Rectal smooth muscle tissue (tissue), 1 donor: ENCODE data around the gene DNASE1.

ENCODE experiments used
- H3K27ac ChIP-seq: one replicate; pipeline ENCODE4 v1.7.0; 2013; ENCODE audit warnings: low read depth, low read length, inconsistent platforms
- H3K27me3 ChIP-seq: one replicate; pipeline ENCODE4 v1.7.0; 2013; ENCODE audit warnings: low read length; ENCODE audit not compliant: control insufficient read depth, insufficient read depth
- H3K36me3 ChIP-seq: one replicate; pipeline ENCODE4 v1.7.0; 2013; ENCODE audit warnings: low read length; ENCODE audit not compliant: control insufficient read depth, insufficient read depth
- H3K4me1 ChIP-seq: one replicate; pipeline ENCODE4 v1.7.0; 2013; ENCODE audit warnings: low read length; ENCODE audit not compliant: control insufficient read depth, insufficient read depth
- H3K4me3 ChIP-seq: one replicate; pipeline ENCODE4 v1.7.0; 2013; ENCODE audit warnings: low read length
- H3K9ac ChIP-seq: one replicate; pipeline ENCODE4 v1.7.0; 2013; ENCODE audit warnings: low read length

Gene DNASE1

DNA sequence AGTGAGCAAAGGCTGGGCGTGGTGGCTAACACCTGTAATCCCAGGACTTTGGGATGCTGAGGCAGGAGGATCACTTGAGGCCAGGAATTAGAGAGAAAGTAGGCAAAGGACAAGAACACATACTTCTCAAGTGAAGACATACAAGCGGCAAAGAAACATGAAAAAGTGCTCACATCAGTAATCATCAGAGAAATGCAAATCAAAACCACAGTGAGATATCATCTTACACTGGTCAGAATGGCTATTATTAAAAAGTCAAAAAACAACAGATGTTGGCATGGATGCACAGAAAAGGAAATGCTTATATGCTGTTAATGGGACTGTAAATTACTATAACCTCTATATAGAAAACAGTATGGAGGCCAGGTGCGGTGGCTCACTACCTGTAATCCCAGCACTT, 30.8 kb upstream of the DNASE1 start:
- Histone ChIP-seq H3K27ac (no peak overlapping the region), H3K4me3 (no peak overlapping the region), H3K4me1 (no peaks in the 10 kb centered on the region), H3K27me3 (no peaks in the 10 kb centered on the region), H3K36me3 (no peaks in the 10 kb centered on the region), H3K9ac (no peak overlapping the region)

DNA sequence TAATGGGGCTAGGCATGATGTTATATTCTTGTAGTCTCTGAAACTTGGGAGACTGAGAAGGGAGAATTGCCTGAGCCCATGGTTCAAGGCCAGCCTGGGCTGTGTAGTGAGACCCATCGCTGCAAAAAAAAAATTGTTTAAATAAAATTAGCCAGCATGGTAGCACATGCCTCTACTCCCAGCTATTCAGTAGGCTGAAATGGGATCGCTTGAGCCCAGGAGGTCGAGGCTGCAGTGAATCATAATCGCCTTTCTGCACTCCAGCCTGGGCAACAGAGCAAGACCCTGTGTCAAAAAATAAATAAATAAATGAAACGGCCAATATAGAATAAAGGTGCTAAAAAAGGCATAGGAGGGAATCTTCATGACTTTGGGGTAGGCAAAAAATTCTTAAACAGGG, 29.2 kb upstream of the DNASE1 start:
- no peaks in the 10 kb centered on the region for H3K4me1 ChIP-seq
- no peak overlapping the region for H3K27ac ChIP-seq
- H3K4me3 ChIP-seq = no peak overlapping the region
- H3K27me3 ChIP-seq = no peaks in the 10 kb centered on the region
- no peaks in the 10 kb centered on the region for H3K36me3 ChIP-seq
- H3K9ac ChIP-seq = no peak overlapping the region

DNA sequence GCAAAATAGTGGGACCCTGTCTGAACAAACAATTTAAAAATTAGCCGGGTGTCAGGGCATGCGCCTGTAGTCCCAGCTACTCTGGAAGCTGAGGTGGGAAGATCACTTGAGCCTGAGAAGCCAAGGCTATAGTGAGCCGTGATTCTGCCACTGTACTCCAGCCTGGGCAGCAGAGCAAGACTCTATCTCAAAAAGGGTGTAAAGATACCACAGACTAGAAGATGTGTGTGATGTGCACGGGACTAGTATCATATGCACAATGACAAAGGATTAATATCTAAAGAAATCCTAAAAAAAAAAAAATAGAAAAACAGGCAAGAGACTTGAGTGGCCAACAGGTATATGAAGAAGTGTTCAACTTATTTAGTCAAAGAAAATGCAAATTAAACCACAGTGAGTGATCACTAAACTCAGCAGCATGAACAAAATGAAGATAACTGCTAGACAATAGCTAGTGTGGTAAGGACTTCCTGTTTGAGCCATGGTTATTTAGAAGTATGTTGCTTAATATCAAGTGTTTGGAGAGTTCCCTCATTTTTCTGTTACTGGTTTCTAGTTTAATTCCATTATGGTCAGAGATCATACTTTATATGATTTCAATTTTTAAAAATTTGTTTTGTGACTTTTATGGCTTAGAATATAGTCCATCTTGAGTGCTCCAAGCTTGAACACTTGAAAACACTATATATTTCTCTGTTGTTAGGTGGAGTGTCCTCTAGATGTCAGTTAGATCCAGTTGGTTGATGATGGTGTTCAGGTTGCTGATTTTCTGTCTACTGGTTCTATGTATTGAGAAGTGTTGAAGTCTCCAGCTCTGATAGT, 28.4 kb upstream of the DNASE1 start:
- Histone ChIP-seq H3K36me3 (no peaks in the 10 kb centered on the region), H3K4me3 (no peak overlapping the region), H3K27me3 (no peaks in the 10 kb centered on the region), H3K9ac (no peak overlapping the region), H3K4me1 (no peaks in the 10 kb centered on the region), H3K27ac (no peak overlapping the region)

DNA sequence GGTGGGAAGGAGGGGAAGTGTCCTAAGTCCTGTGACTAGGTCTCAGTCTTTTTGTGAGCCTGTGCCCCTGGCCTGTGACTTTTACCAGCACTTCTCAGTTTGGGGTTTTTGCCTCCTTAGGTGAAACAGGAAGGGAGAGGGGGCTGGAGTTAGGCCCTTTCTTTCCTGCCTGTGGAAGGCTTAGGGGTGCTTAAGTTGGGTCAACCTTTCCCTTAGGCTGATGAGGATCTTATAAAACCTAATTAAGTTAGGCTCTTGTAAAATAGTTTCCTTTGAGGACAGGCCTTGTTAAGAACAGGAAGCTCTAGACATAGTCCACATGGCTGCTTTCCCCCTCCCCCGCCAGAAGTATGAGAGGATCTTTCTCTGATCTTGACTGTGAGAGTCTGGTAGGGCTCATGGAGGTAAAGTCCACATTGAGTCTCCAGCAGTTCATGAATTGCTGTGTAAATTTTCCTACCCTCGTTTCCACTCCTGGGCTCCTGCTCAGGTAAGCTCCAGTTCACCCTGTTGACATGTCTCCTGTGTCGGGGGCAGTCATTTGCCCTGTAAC, 17.0 kb upstream of the DNASE1 start:
- Histone ChIP-seq H3K27ac (no peak overlapping the region), H3K36me3 (no peaks in the 10 kb centered on the region), H3K9ac (no peak overlapping the region), H3K27me3 (no peaks in the 10 kb centered on the region), H3K4me3 (no peak overlapping the region), H3K4me1 (no peaks in the 10 kb centered on the region)

DNA sequence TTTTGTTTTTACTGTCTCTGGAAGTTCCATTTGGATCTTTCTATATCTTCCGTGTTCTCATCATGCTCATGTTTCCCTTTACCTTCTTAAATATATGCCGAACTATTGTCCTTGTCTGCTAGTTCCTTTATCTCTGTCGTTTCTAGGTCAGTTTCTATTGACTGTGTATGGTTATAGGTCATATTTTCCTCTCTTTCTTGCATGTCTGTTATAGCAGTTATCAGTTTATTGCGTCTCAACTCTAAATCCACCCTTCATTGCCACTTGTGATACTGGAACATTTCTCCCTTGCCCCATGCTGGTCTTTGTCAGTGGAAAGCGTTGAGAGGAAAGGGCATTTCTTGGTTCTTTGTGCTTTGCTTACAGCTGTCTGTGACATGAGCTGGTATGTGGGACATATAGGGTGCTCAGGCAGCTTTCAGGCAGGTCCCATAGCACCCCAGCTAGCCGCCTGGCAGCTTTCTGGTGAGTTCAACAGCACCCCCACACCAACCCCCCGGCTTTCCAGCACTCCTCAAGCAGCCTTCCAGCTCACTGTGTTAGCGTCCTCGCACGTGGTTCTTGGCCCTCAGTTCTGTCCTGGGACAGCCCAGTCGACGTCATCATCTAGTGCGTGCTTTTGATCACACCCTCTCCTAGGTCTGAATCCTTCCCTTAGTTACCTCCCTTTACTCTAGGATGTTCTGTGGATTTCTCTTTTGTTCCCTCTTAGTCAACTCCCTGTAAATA, 15.4 kb upstream of the DNASE1 start:
- H3K27ac ChIP-seq = no peak overlapping the region
- H3K9ac ChIP-seq = no peak overlapping the region
- H3K4me3 ChIP-seq = no peak overlapping the region
- H3K4me1 ChIP-seq = no peaks in the 10 kb centered on the region
- H3K36me3 ChIP-seq = no peaks in the 10 kb centered on the region
- no peaks in the 10 kb centered on the region for H3K27me3 ChIP-seq

DNA sequence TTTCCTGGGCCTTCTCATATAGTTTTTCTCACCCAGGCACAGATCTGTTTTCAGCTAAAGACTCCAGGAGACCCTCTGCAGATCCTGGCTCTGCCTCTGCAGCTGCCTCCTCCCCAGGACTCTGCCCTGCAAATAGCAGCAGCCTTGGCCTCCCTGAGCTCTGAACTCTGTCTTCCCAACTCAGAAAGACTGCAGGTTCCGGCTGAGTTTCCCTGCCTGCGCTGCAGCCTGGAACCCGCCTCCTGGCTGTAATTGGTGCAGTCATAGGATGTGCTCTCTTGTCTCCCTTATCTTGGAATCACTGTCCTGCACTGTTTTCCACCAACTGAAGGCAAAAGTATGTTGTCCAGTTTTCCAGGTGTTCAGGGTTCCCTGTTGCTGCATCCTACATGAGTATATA, 14.3 kb upstream of the DNASE1 start:
- H3K27me3 ChIP-seq = no peaks in the 10 kb centered on the region
- no peak overlapping the region for H3K9ac ChIP-seq
- no peaks in the 10 kb centered on the region for H3K4me1 ChIP-seq
- no peak overlapping the region for H3K27ac ChIP-seq
- H3K36me3 ChIP-seq = no peaks in the 10 kb centered on the region
- H3K4me3 ChIP-seq = no peak overlapping the region

DNA sequence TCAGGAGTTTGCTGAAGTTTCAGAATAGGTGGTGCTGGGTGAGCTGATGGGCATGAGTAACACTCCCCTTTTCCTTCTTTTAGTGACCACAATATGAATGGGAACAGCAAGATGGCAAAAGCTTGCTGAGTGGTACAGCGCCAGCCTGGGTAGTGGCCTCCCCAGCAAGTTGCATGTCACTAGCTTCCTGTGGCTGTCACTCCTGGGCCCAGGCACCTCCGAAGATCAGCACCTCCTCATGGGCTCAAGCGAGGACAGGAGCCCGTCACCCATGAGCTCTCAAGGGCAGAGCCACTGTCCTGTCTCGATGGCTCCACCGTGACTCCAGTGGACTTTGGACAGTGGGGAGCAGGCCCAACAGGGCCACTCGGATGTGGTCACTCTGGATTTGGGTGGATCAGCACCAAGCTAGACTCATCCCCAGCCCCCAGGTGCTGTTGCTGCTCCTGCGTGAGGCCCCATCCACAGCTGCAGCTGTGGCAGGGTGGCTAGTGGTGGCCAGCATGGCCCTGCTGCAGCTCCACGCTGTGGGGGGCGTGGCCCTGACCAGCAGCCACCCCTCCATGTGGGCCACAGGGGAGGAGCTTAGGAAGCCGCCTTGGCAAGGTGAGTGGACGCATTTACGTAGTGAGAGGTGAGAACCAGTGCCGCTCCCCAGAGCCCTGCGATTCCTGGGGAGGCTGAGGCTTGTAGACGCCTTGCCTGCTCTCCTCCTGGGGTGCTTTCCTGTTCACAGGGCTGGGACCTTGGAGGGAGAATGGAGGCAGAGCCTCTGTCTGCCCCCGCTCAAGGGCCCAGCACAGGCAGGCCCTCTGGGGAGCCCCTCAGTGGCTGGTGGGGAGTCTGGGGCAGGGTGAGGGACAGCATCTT, 13.6 kb upstream of the DNASE1 start:
- H3K4me1 ChIP-seq = no peaks in the 10 kb centered on the region
- no peaks in the 10 kb centered on the region for H3K27me3 ChIP-seq
- no peaks in the 10 kb centered on the region for H3K36me3 ChIP-seq
- H3K4me3 ChIP-seq = no peak overlapping the region
- H3K27ac ChIP-seq = no peak overlapping the region
- no peak overlapping the region for H3K9ac ChIP-seq

DNA sequence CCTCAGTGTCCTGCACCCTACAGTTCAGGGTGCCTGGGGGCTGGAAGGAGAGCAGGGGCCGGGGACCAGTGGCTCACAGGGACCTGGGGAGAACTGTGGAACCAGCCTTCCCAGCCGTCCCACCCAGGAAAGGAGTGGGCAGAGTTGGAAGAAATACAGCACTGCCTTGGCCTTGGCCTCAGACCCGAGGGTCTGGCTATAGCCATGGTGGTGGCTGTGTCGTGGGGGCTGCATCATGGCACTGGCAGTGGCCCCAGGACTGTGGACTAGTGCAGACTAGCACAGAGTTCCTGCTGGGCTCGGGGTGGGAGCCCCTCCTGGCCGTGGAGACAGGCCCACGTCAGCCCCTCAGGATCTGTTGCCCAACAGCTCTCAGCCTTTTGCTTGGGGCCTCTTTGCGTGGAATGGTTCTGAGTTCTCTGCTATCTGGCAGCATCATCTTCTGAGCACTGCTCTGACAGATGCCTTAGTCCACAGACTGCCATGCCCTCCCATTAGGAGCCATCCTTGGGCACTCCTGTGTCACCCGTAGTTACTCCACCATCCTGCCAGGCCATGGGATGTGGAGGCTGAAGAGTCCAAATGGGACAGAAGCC, 12.6 kb upstream of the DNASE1 start:
- no peaks in the 10 kb centered on the region for H3K4me1 ChIP-seq
- H3K9ac ChIP-seq = no peak overlapping the region
- no peak overlapping the region for H3K4me3 ChIP-seq
- H3K36me3 ChIP-seq = no peaks in the 10 kb centered on the region
- no peaks in the 10 kb centered on the region for H3K27me3 ChIP-seq
- no peak overlapping the region for H3K27ac ChIP-seq

DNA sequence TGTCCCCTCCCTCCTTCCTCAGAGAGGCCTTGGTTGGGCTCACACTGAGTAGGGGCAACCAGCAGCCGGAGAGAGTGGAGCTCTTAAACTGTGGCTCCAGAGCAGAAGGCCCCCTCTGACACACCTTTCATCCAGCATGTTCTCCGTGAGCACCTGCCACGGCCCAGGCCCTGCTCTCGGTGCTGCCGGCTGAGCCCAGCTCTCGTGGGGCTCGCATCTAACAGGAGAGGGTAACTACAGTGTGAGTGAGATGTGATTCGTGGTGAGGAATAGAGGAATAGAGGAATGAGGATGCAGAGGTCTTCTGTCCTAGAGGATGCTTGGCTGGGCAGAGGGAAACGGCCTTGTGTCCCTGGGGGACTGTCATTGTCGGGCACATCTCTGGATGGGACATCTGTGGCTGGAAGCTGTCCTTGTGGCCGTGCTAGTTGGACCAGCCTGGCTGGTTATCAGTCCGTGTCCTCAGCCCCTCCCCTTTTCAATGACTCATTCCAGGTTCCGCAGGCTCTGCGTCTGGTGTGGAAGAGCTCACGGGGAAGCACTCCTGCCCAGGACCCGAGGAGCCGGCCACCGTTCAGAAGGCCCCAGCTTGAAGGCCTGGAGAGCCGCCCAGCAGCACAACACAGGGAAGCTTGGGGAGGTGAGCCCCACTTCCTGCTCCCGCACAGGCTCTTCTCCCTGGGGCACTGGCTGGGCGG, 11.9 kb upstream of the DNASE1 start:
- Histone ChIP-seq H3K9ac (no peak overlapping the region), H3K4me3 (no peak overlapping the region), H3K27ac (no peak overlapping the region), H3K36me3 (no peaks in the 10 kb centered on the region), H3K4me1 (no peaks in the 10 kb centered on the region), H3K27me3 (no peaks in the 10 kb centered on the region)

DNA sequence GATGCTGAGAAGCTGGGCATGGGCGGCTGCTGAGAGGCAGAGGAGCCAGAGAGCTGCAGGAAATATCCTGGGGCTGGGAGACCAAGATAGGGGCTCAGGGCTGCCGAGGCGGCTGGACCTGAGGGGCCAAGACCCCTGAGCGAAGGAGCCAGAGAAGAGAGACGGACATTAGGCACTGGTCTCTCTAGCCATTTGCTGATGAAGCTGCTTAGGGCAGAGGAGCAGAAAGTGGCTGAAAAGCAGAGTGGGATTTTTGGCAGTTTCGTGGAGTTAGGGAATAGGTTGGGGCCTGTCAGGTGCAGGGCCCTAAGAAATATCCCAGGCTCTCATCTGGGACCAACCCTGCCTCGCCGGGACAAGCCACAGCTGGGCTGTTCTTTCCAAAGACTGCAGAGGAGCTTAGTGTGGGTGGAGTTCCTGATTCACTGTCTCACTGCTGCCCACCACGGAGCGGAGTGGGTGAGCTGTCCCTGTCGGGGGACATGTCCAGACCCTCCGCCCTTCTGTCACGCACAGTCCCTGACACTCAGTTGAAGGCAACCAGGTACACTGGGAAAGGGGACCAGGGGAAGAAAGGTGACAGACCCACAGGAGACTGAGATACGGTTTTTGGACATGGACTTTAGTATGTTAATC, 11.3 kb upstream of the DNASE1 start:
- H3K9ac ChIP-seq = no peak overlapping the region
- no peaks in the 10 kb centered on the region for H3K27me3 ChIP-seq
- H3K4me3 ChIP-seq = no peak overlapping the region
- no peak overlapping the region for H3K27ac ChIP-seq
- no peaks in the 10 kb centered on the region for H3K36me3 ChIP-seq
- no peaks in the 10 kb centered on the region for H3K4me1 ChIP-seq

DNA sequence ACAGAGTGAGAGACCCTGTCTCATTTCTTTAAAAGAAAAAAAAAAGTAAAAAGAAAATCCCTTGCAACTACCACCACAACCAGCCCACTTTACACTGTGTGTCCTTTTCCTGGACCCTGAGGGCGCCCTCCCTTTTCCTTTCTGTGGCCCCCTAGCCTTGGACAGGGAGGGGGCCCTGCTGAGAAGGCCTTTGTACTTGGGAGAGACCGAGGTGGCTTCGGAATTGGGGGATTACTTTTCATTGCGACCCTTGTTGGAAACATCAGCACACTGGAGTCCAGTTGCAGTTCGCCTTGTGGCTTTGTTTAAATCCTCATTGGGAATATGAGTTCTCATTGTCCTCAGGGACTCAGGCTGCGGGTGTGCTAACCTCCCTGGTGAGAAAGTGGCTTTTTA, 9.4 kb upstream of the DNASE1 start:
- Histone ChIP-seq H3K36me3 (no peaks in the 10 kb centered on the region), H3K27me3 (no peaks in the 10 kb centered on the region), H3K27ac (no peak overlapping the region), H3K4me1 (no peaks in the 10 kb centered on the region), H3K9ac (no peak overlapping the region), H3K4me3 (no peak overlapping the region)
